Naive B cell (primary cell): ENCODE data around the gene SLX1B. TPM values are rescaled to one million over a fixed set of nuclear protein-coding genes. Genes with fewer than 3 reads are reported as not detected.
"Not testable (repeated sequence)": the region's sequence is repeated elsewhere in the genome, so short reads cannot be mapped to it uniquely, and the experiment has no call there.

Experiments
- ATAC-seq, 2 donors: fragments of 150-1000 bp; cut with Tn5 transposase; 2 replicates each; pipeline ENCODE4 v1.10.0; 2021; ENCODE audit warnings: low read depth in 2 of 2, mild to moderate bottlenecking in 2 of 2, moderate library complexity in 2 of 2
- DNase-seq: peaks from one replicate; pipeline ENCODE4 v3.0.0; 2022
- H3K27ac Mint-ChIP-seq, 6 donors: one replicate each; pipeline ENCODE4 v1.8.0; 2020 to 2022; ENCODE audit warnings: mild to moderate bottlenecking in 6 of 6, mixed read lengths in 6 of 6, moderate library complexity in 5 of 6, inconsistent platforms in 2 of 6
- H3K27me3 Mint-ChIP-seq, 3 donors: one replicate each; pipeline ENCODE4 v1.8.0; 2021 to 2022; ENCODE audit warnings: mixed read lengths in 3 of 3, mild to moderate bottlenecking in 1 of 3
- H3K36me3 Mint-ChIP-seq, 2 donors: one replicate each; pipeline ENCODE4 v1.8.0; 2020 to 2022; ENCODE audit warnings: mixed read lengths in 2 of 2, inconsistent platforms in 1 of 2, mild to moderate bottlenecking in 1 of 2
- H3K4me1 Mint-ChIP-seq, 3 donors: one replicate each; pipeline ENCODE4 v1.8.0; 2020 to 2022; ENCODE audit warnings: mixed read lengths in 3 of 3, inconsistent platforms in 1 of 3, mild to moderate bottlenecking in 1 of 3, moderate library complexity in 1 of 3
- H3K4me3 Mint-ChIP-seq, 8 donors: one replicate each; pipeline ENCODE4 v1.8.0; 2020 to 2022; ENCODE audit warnings: mild to moderate bottlenecking in 8 of 8, mixed read lengths in 8 of 8, moderate library complexity in 8 of 8, inconsistent platforms in 2 of 8
- H3K9me3 Mint-ChIP-seq, 7 donors: one replicate each; pipeline ENCODE4 v1.8.0; 2020 to 2022; ENCODE audit warnings: mixed read lengths in 7 of 7, mild to moderate bottlenecking in 5 of 7, inconsistent platforms in 2 of 7, moderate library complexity in 1 of 7
- polyA plus RNA-seq, 6 donors: library from polyadenylated mRNA; unstranded; fragments of 300-500 nt; fragmentation: Illumina TruSeq; gene quantifications; one replicate each; pipeline ENCODE4 v1.2.3, GENCODE V29; 2021; ENCODE audit warnings: low read depth in 6 of 6

SLX1B gene
- polyA plus RNA-seq: 10 to 100 TPM in 4 of 6 donors, 1 to 10 TPM in 2; 8.7 to 16.0 (median 12.4) TPM

DNA sequence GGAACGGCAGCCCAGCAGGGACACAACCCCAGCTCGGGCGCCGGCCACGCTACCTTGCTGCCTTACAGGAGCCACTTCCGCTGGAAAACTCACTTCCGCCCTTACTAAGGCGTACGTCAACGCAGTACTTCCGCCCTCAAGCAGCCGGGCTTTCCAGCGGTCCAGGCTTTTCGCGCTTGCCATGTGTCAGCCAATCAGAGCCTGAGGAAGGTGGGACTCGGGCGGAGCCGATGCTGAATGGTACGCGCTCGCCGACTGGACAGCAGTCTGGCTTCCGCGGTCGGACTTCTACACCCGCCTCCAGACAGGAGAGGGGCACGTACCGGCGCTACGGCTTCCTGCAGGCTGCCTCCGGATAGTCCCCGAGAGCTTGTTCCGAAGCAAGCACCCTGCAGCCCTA is at the start of gene SLX1B, which contains the start of gene BOLA2:
TSS of gene SLX1B (plus strand) at position 265 of the 400 bp plus-strand sequence.
TSS of gene BOLA2 (minus strand) at position 83 of the 400 bp plus-strand sequence. CDS start 98 bp downstream, outside the sequence.
- H3K9me3 Mint-ChIP-seq, H3K4me3 Mint-ChIP-seq, H3K27me3 Mint-ChIP-seq, H3K36me3 Mint-ChIP-seq, DNase-seq, H3K4me1 Mint-ChIP-seq, H3K27ac Mint-ChIP-seq: not testable (repeated sequence)
- peak; percentile 86 to 88 for ATAC-seq

DNA sequence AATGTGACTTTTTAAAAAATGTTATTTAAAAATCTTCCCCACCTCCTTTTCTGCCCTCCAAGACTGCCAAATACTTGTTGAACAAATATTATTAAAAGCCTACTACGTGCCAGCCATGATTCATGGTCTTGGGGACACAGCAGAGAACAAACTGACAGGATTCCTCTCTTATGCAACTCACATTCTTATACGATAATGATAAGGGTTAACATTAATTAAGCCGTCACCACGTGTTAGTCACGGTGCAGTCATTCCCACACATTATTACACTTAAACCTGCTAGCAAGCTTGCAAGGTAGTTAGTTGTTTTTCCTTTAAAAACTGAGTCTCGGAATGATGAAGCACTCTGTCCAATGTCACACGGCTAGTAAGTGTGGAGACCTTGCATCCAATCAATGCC is 49.1 kb upstream of the SLX1B start:
- H3K4me1 Mint-ChIP-seq, H3K36me3 Mint-ChIP-seq, DNase-seq, H3K4me3 Mint-ChIP-seq, H3K27ac Mint-ChIP-seq, ATAC-seq, H3K27me3 Mint-ChIP-seq, H3K9me3 Mint-ChIP-seq: not testable (repeated sequence)

DNA sequence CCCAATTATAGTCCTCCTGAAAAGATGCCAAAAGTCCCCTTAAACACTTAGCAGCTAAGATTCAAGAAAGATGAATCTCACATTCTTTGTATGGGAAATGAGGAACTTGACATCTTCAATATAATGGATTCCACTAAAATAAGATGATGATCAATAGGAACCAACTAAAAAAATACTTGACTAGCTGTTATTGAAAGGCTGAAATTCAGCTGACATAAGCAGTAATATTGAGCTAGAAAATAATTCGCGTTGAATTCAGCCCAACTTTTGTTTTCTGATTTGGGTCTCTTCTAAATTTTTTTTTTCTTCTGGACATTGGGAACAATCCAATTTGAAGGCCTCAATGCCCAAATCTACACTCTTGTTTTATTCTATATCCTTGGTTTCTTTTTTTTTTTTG is 30.7 kb upstream of the SLX1B start:
- peak overlapping the region in 1 of 6 donors; percentile 76 for H3K27ac Mint-ChIP-seq

DNA sequence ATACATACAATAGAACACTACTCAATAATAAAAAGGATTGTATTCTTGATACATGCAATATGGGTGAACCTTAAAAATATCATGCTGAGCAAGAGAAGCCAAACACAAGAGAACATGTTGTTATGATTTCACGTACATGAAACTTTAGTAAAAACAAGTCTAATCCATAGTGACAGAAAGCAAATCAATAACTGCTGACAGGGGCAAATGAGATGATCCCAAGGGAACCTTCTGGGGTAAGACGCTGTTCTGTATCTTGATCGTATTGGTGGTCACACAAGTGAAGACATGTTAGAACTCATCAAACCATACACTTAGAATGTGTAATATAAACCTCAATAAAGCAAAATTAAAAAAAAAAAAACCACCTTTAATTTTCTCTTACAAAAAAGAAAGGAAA is 28.9 kb upstream of the SLX1B start:
- not testable (repeated sequence) for H3K4me3 Mint-ChIP-seq, H3K9me3 Mint-ChIP-seq, H3K27me3 Mint-ChIP-seq, H3K27ac Mint-ChIP-seq, ATAC-seq, H3K36me3 Mint-ChIP-seq, DNase-seq
- H3K4me1 Mint-ChIP-seq: peaks cover 5 to 16% (median 11%) of the 10 kb centered on the region in 3 donors

More for the DNA sequence above, 30.7 kb upstream of the SLX1B start:
- not testable (repeated sequence) for ATAC-seq, H3K4me3 Mint-ChIP-seq, DNase-seq, H3K36me3 Mint-ChIP-seq, H3K4me1 Mint-ChIP-seq, H3K9me3 Mint-ChIP-seq, H3K27me3 Mint-ChIP-seq

DNA sequence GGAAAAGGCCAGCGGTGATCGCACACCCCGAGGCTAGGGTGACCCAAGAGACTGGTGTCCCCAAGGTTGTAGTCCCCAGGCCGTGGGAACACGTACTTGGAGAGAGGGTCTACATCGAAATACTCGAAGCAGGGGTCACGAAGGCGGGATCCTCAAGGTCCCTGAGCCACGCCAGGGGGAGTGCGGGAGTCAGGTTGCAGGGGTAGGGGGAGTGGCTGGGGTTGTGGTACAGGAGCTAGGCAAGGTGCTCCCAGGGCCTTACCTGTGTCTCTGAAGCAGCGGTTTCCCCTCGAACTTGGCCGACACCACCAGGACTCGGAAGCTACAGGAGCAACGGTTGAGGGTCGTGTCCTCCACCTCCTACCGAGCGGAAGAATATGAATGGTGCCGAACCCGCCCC is 579 bp upstream of the SLX1B start:
- not testable (repeated sequence) for H3K27ac Mint-ChIP-seq, H3K9me3 Mint-ChIP-seq, DNase-seq, H3K36me3 Mint-ChIP-seq, H3K4me1 Mint-ChIP-seq, H3K4me3 Mint-ChIP-seq, H3K27me3 Mint-ChIP-seq
- ATAC-seq: peak; percentile 19 to 22

DNA sequence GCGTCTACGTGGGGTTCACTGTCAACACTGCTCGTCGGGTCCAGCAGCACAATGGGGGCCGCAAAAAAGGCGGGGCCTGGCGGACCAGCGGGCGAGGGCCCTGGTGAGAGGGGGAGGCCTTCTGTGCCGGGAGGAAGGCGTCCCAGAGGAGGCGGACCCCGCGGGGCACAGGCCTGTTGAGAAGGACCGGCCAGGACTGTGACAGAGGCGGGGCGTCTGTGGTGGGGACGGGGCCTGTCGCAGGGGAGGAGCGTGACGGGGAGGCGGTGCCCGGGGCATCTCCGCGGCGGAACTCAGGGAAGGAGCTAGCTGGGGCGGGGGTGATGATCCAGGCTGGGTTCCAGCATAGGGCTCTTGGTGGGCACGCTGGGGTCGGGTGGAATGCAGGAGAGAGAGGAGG is 495 bp downstream of the SLX1B start:
- H3K4me1 Mint-ChIP-seq, H3K36me3 Mint-ChIP-seq, DNase-seq, H3K27me3 Mint-ChIP-seq, H3K4me3 Mint-ChIP-seq, H3K27ac Mint-ChIP-seq, H3K9me3 Mint-ChIP-seq: not testable (repeated sequence)
- ATAC-seq: peak; percentile 65 to 66

DNA sequence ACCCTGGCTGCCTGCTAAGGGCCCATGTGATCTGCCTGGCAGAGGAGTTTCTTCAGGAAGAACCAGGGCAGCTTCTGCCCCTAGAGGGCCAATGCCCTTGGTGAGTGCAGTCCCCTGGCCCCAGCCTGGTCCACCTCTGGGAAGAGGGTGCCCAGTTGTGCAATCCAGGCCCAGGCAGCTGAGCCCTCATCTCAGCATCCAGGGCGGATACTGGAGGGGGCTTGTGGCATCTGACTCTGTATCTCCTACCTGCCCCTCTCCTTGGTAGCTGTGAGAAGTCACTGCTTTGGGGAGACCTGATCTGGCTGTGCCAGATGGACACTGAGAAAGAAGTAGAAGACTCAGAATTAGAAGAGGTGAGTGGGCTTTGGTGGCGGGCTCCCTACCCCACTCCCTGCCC is 3.3 kb downstream of the SLX1B start:
- H3K4me1 Mint-ChIP-seq, DNase-seq, H3K9me3 Mint-ChIP-seq, H3K36me3 Mint-ChIP-seq, H3K27ac Mint-ChIP-seq, ATAC-seq, H3K4me3 Mint-ChIP-seq, H3K27me3 Mint-ChIP-seq: not testable (repeated sequence)

DNA sequence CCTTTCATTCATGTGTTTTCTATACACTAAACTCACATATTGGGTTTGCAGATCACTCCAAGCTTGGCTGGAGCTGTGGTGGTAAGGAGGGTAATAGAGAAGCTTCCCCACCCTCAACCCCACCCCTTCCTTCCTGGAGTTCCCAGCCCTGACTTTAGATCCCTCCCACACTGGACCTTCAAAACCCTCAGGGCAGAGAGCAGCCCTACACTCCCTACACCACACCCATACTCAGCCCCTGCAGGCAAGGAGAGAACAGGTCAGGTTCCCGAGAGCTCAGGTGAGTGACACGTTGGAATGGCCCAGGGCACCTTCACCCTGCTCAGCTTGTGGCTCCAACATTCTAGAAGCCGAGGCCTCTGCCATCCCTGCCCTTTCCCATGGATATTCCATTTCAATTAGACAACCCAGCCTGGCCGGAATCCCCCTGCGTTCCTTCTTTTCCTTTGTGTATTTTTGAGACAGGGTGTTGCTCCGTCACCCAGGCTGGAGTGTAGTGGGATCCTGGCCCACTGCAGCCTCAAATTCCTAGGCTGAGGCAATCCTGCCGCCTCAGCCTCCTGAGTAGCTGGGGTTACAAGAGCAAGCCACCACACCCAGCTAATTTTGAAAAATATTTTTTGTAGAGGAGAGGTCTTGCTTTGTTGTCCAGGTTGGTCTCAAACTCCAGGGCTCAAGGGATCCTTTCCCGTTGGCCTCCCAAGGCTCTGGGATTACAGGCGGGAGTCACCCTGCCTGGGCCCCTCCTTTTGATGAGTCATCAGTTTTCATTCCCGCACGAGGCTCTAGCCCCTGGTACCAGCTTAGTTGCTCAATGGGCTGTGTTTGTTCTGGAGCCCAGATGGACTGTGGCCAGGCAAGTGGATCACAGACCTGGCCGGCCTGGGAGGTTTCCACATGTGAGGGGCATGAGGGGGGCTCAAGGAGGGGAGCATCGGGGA is 5.6 kb downstream of the SLX1B start, which contains the start of gene SULT1A4:
TSS of gene SULT1A4 (plus strand) at position 208 of the 941 bp plus-strand sequence. CDS start 1,473 bp downstream, outside the sequence.
- ATAC-seq, DNase-seq, H3K9me3 Mint-ChIP-seq, H3K27me3 Mint-ChIP-seq, H3K4me3 Mint-ChIP-seq, H3K4me1 Mint-ChIP-seq, H3K27ac Mint-ChIP-seq, H3K36me3 Mint-ChIP-seq: not testable (repeated sequence)

DNA sequence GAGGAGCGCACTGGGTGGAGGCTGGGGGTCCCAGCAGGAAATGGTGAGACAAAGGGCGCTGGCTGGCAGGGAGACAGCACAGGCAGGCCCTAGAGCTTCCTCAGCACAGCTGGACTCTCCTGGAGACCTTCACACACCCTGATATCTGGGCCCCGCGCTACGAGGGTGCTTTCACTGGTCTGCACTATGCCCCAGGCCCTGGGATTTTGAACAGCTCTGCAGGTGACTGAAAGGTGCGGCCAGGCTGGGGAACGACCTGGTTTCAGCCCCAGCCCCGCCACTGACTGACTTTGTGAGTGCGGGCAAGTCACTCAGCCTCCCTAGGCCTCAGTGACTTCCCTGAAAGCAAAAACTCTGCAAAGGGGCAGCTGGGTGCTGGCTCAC is 6.3 kb downstream of the SLX1B start:
- not testable (repeated sequence) for H3K36me3 Mint-ChIP-seq, H3K27ac Mint-ChIP-seq, DNase-seq, H3K9me3 Mint-ChIP-seq, H3K27me3 Mint-ChIP-seq, H3K4me3 Mint-ChIP-seq, ATAC-seq, H3K4me1 Mint-ChIP-seq

DNA sequence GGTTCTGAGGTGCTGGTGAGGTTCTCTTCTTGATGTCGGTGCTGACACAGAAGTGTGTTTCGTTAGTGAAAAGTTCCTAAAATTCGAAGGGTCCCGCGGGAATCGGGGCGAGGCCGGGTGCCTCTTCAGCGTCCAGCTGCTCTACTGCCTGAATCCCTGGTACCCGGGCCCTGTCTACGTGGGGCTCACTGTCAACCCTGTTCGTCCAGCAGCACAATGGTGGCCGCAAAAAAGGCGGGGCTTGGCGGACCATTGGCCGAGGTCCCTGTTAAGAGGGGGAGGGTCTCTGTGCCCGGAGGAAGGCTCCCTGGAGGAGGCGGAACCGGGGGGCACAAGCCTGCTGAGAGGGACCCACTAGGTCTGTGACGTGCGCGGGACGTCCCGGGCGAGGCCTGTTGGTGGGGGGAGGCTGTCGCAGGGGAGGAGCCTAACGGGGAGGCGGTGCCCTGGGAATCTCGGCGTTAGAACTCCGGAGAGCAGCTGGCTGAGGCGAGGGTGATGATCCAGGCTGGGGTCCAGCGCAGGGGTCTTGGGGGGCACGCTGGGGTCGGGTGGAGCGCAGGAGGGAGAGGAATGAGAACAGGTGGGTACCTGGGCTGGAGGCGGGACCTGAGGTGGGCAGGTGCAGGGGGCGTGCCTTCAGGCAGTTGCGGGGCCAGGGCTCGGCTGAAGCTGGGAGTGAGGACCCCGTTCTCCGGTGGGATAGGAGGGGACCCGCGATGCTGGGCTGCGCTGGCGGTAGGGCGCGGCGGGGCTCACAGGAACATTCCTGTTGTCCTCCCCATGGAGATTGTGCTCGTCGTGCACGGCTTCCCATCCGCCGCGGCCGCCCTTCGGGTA is 11.9 kb downstream of the SLX1B start:
- not testable (repeated sequence) for H3K9me3 Mint-ChIP-seq, H3K27me3 Mint-ChIP-seq, DNase-seq, H3K4me1 Mint-ChIP-seq, H3K36me3 Mint-ChIP-seq, H3K27ac Mint-ChIP-seq, H3K4me3 Mint-ChIP-seq
- ATAC-seq: peak; percentile 75 to 78

DNA sequence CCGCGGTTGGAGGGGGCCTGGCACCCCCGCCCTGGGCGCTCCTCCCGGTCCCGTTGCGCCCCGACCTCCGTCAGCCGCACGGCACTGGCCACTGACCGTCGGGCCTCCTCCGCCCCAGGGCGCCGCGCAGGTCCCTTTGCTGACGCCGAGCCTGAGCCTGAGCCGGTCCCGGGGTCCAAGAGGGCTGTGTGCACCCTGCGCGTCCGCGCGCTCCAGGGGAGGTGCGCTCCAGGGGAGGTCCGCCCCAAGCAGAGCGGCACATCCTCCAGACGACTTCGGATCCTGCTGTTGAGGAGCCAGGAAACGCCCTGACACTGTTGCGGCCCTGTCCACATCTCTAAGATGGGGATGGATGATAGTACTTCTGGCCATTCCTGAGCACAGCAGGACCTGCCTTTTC is 12.6 kb downstream of the SLX1B start:
- H3K27ac Mint-ChIP-seq, H3K27me3 Mint-ChIP-seq, DNase-seq, H3K9me3 Mint-ChIP-seq, H3K4me1 Mint-ChIP-seq, H3K36me3 Mint-ChIP-seq, H3K4me3 Mint-ChIP-seq: not testable (repeated sequence)
- peak; percentile 29 to 38 for ATAC-seq

DNA sequence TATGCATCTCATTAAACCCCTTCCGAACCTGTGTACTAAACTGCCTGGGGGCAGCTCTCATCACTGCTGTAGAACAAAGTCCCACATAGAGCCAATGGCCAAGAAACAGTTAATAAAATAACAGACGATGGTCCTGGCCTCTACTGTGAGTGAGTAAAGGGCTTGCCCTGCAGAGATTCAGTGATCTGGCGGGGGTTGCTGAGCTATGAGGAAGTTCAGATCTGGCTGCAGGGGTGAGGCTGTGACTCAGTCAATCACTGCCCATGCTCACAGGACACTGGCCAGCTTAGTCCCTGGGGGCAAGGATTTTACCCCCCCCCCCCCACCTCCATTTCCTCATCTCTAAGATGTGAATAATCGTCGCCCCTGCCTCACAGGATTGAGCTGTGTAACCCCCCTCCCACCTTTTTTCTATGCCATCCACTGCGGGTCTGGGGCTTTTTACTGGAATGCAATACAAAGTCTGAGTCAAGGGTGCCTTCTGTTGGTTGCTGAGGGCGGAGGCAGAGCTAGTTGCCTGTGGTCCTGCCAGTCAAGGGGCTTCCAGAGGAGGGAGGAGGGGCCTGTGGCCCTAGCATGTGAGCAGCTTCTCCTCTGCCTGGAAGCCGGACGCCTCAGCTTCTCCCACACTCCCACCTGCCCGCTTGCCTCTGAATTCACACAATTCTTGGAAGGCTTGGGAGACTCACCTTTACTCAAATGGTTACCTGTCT is 13.5 kb downstream of the SLX1B start:
- H3K36me3 Mint-ChIP-seq, H3K27ac Mint-ChIP-seq, H3K4me1 Mint-ChIP-seq, DNase-seq, H3K9me3 Mint-ChIP-seq, H3K27me3 Mint-ChIP-seq, H3K4me3 Mint-ChIP-seq: not testable (repeated sequence)
- peak; percentile 46 to 55 for ATAC-seq

DNA sequence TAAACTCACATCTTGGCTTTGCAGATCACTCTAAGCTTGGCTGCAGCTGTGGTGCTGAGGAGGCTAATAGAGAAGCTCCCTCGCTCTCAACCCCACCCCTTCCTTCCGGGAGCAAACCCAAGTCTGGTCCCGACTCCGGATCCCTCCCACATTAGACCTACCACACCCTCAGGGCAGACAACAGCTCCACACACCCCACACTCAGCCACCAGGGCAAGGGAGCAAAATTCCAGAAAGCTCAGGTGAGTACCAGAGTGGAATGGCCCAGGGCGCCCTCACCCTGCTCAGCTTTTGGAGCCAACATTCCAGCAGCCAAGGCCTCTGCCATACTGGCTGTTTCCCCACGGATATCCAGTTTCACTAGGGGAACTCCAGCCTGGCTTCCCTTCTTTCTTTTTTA is 15.3 kb downstream of the SLX1B start:
- H3K36me3 Mint-ChIP-seq, H3K4me1 Mint-ChIP-seq, H3K27me3 Mint-ChIP-seq, H3K27ac Mint-ChIP-seq, H3K9me3 Mint-ChIP-seq: not testable (repeated sequence)
- H3K4me3 Mint-ChIP-seq: peak overlapping the region in 3 of 8 donors; percentile 15 to 72 (median 39)
- DNase-seq (peak; percentile 6), ATAC-seq (peak; percentile 11 to 46)
